ENCODE measurements around the gene LARP4B.

LARP4B gene

DNA sequence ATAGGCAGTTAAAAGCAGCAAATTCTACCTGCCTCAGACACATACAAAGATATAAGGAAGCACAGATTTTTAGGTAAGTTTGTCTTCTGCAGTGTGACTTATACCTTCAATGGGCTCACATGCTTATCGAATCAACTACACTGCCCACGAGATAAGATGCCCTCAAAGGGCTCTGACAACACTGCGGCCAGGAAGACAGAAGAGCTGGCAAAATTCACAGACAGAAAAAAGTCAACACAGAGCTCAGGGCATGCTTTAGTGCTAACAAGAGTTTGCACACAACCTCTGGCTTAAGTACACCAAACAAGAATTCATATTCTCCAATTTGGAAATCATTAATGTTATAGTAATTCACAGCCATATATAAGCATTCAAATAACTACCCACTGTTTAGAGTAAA, 62.3 kb downstream of the LARP4B start:
- Histone ChIP-seq H3K27ac (ENCODE audit: low read depth, low read length) (no peak overlapping the region), H3K79me2 (ENCODE audit: control insufficient read depth, insufficient read depth, low read length, unreplicated experiment) (peaks cover 55% of the 10 kb centered on the region), H3K27me3 (ENCODE audit: insufficient read depth, low read length) (no peaks in the 10 kb centered on the region), H2AFZ (ENCODE audit: low read length, unreplicated experiment) (no peak overlapping the region), H3K36me3 (ENCODE audit: insufficient read depth, low read length) (peaks cover 19% of the 10 kb centered on the region), H3K4me3 (ENCODE audit: low read depth, low read length) (no peak overlapping the region), H3K4me1 (ENCODE audit: control insufficient read depth, insufficient read depth, low read length, unreplicated experiment) (no peaks in the 10 kb centered on the region)

DNA sequence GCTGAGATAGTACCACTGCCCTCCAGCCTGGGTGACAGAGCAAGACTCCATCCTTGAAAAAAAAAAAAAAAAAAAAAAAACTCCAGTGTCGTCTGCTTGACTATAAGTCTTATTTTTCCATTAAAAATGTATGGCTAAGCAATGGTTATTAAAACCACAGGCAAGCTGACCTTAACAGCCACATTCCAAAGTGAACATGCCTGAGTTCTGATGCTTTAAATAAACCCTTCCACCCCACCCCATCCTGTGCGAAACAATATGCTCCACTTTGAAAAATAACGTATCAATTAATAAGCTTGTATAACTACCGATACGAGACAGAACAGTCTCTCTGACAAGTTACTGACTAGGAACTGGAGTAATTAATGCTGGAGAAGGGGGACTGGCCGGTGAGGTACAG, 63.7 kb downstream of the LARP4B start:
- Histone ChIP-seq H2AFZ (ENCODE audit: low read length, unreplicated experiment) (no peak overlapping the region), H3K27me3 (ENCODE audit: insufficient read depth, low read length) (no peaks in the 10 kb centered on the region), H3K79me2 (ENCODE audit: control insufficient read depth, insufficient read depth, low read length, unreplicated experiment) (peaks cover 46% of the 10 kb centered on the region), H3K36me3 (ENCODE audit: insufficient read depth, low read length) (peaks cover 27% of the 10 kb centered on the region), H3K4me1 (ENCODE audit: control insufficient read depth, insufficient read depth, low read length, unreplicated experiment) (no peaks in the 10 kb centered on the region), H3K27ac (ENCODE audit: low read depth, low read length) (no peak overlapping the region), H3K4me3 (ENCODE audit: low read depth, low read length) (no peak overlapping the region)

DNA sequence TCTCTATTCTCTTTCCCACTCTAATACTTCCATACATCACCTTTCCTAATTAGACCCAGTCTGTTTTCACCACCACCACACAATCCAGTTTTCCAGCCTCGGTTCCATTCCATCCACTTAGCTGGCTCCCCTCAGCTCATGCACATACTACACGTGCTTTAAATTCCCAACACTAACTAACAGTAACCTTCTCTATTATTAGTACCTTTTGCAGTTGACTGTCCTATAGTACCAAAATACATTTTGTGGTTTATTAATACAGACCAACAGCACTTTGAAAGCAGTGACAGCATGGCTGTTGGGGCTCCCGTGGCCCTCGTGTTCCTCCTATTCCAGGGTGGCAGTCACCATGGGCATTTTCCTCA, 64.9 kb downstream of the LARP4B start:
- Histone ChIP-seq H2AFZ (ENCODE audit: low read length, unreplicated experiment) (no peak overlapping the region), H3K27me3 (ENCODE audit: insufficient read depth, low read length) (no peaks in the 10 kb centered on the region), H3K36me3 (ENCODE audit: insufficient read depth, low read length) (peaks cover 31% of the 10 kb centered on the region), H3K4me3 (ENCODE audit: low read depth, low read length) (no peak overlapping the region), H3K27ac (ENCODE audit: low read depth, low read length) (no peak overlapping the region), H3K79me2 (ENCODE audit: control insufficient read depth, insufficient read depth, low read length, unreplicated experiment) (peaks cover 38% of the 10 kb centered on the region), H3K4me1 (ENCODE audit: control insufficient read depth, insufficient read depth, low read length, unreplicated experiment) (no peaks in the 10 kb centered on the region)

DNA sequence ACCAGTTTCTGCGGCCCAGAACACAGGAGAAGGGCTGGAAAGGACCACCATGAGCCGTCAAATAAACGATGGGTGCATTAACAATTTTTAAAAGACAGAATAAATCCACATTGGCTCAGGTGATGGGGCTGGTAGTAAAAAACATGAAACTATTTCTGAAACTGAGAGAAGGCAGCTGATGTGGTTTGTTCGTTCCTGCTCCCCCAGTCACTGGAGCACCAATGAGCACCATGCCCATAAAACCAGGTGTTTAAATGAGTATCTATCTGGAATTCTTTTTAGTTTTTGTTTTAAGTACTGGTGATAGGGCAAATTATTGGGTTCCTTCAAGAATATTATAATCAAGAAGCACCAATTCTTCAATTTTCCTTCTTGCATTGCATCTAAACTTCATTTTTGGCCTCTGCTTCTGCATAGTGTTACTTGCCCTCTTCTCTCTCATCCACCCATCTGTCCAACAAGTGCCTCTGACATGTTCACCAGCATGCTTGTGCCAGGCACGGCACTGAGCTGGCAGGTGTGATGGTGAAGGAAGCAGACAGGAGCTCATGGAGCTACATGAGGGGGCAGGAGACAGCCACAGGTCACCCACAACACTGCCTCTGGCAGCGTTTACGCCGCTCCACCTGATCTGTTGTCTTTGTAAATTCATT, 65.5 kb downstream of the LARP4B start:
- peaks cover 31% of the 10 kb centered on the region for H3K36me3 ChIP-seq (ENCODE audit: insufficient read depth, low read length)
- H3K27me3 ChIP-seq (ENCODE audit: insufficient read depth, low read length) = no peaks in the 10 kb centered on the region
- no peak overlapping the region for H3K4me3 ChIP-seq (ENCODE audit: low read depth, low read length)
- H3K4me1 ChIP-seq (ENCODE audit: control insufficient read depth, insufficient read depth, low read length, unreplicated experiment) = no peaks in the 10 kb centered on the region
- no peak overlapping the region for H3K27ac ChIP-seq (ENCODE audit: low read depth, low read length)
- no peak overlapping the region for H2AFZ ChIP-seq (ENCODE audit: low read length, unreplicated experiment)
- H3K79me2 ChIP-seq (ENCODE audit: control insufficient read depth, insufficient read depth, low read length, unreplicated experiment) = peaks cover 36% of the 10 kb centered on the region

DNA sequence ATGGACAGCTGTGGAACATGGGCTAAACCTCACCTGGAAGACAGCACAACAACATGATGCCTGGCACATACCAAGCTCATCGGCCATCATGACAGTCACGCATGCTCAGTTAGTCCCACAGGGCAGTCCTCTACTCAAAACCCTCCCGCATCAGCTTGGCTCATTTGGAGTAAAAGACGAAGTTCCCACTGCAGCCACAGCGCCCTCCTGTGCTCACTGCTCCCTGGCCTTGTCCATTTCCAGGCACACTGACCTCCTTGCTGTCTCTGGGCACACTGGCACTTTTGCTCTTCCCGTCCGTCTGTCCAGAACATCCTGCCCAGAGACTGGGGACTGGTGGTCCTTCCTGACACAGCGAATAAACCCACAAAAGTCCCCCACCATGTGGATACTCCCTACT, 66.2 kb downstream of the LARP4B start:
- no peaks in the 10 kb centered on the region for H3K4me1 ChIP-seq (ENCODE audit: control insufficient read depth, insufficient read depth, low read length, unreplicated experiment)
- no peak overlapping the region for H3K4me3 ChIP-seq (ENCODE audit: low read depth, low read length)
- no peaks in the 10 kb centered on the region for H3K27me3 ChIP-seq (ENCODE audit: insufficient read depth, low read length)
- no peak overlapping the region for H3K27ac ChIP-seq (ENCODE audit: low read depth, low read length)
- peaks cover 35% of the 10 kb centered on the region for H3K79me2 ChIP-seq (ENCODE audit: control insufficient read depth, insufficient read depth, low read length, unreplicated experiment)
- no peak overlapping the region for H2AFZ ChIP-seq (ENCODE audit: low read length, unreplicated experiment)
- peaks cover 37% of the 10 kb centered on the region for H3K36me3 ChIP-seq (ENCODE audit: insufficient read depth, low read length)

DNA sequence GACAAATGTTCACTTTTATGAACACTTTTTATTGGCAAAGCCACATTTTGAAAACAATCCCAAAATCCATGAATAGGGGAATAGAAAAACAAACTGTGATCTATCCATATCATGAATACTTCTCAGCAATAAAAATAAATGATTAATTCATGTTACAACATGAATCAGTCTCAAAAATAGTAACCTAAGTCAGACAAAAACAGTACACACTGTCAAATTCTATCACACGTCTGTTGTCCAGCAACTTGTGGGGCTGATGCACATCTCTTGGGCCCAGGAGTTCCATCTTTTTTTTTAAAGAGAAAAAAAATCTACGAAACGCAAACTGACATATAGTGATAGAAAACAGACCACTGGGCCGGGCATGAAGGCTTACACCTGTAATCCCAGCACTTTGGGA, 71.0 kb downstream of the LARP4B start:
- Histone ChIP-seq H3K79me2 (ENCODE audit: control insufficient read depth, insufficient read depth, low read length, unreplicated experiment) (peaks cover 16% of the 10 kb centered on the region), H3K27me3 (ENCODE audit: insufficient read depth, low read length) (no peaks in the 10 kb centered on the region), H3K36me3 (ENCODE audit: insufficient read depth, low read length) (peaks cover 55% of the 10 kb centered on the region), H3K4me3 (ENCODE audit: low read depth, low read length) (no peak overlapping the region), H2AFZ (ENCODE audit: low read length, unreplicated experiment) (no peak overlapping the region), H3K27ac (ENCODE audit: low read depth, low read length) (no peak overlapping the region), H3K4me1 (ENCODE audit: control insufficient read depth, insufficient read depth, low read length, unreplicated experiment) (no peaks in the 10 kb centered on the region)

DNA sequence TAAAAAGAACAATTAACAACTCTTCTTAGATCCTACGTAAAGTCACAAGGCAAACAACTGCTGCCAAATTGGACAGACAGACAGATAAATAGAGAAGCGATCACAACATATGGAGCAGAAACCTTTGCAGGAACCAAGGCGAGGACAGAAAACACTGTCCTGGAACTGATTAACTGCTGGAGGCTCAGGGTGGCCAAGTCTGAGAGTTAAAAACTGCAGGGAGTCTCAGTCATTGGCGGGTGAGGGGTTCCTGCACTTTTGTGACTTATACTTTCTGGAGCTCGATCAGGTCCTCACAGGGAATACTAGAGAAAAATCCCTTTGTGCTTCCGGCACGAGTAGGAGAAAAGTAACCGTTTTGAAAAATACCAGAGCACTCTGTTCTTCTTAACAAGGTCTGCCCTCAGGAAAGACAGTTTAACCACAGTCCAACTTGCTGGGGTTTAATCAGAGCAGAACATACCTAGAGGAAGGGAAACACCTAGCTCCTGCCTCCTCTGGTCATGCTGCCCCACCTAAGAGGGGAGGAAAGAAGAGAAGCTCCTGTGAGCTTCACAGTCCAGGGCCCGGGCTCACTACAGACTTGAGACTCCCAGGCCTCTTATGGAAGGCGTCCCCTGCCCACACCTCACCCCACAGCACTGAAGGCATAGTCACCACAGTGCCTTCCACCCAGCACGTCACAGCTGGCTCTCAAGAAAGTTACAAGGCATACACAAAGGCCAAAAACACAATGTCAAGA, 74.9 kb downstream of the LARP4B start:
- Histone ChIP-seq H3K27ac (ENCODE audit: low read depth, low read length) (no peak overlapping the region), H3K4me3 (ENCODE audit: low read depth, low read length) (no peak overlapping the region), H2AFZ (ENCODE audit: low read length, unreplicated experiment) (no peak overlapping the region), H3K27me3 (ENCODE audit: insufficient read depth, low read length) (no peaks in the 10 kb centered on the region), H3K79me2 (ENCODE audit: control insufficient read depth, insufficient read depth, low read length, unreplicated experiment) (peaks cover 27% of the 10 kb centered on the region), H3K36me3 (ENCODE audit: insufficient read depth, low read length) (peaks cover 72% of the 10 kb centered on the region), H3K4me1 (ENCODE audit: control insufficient read depth, insufficient read depth, low read length, unreplicated experiment) (no peaks in the 10 kb centered on the region)

DNA sequence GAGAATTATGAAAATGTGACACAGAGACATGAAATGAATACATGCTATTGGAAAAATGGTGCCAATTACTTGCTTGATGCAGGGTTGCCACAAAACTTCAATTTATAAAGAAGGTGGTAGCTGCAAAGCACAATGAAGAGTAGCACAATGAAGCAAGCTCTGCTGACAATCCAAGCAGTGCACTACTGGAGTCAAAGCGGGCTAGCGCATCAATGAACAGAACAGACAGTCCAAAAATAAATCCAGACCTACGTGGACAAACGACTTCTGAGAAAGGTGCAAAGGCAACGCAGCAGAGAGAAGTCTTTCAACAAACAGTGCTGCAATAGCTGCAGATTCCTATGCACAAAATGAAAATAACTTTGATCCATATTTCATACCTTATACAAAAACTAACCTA, 75.8 kb downstream of the LARP4B start:
- H3K27ac ChIP-seq (ENCODE audit: low read depth, low read length) = no peak overlapping the region
- peaks cover 73% of the 10 kb centered on the region for H3K36me3 ChIP-seq (ENCODE audit: insufficient read depth, low read length)
- H3K4me3 ChIP-seq (ENCODE audit: low read depth, low read length) = no peak overlapping the region
- no peak overlapping the region for H2AFZ ChIP-seq (ENCODE audit: low read length, unreplicated experiment)
- H3K79me2 ChIP-seq (ENCODE audit: control insufficient read depth, insufficient read depth, low read length, unreplicated experiment) = peaks cover 34% of the 10 kb centered on the region
- no peaks in the 10 kb centered on the region for H3K27me3 ChIP-seq (ENCODE audit: insufficient read depth, low read length)
- H3K4me1 ChIP-seq (ENCODE audit: control insufficient read depth, insufficient read depth, low read length, unreplicated experiment) = no peaks in the 10 kb centered on the region

DNA sequence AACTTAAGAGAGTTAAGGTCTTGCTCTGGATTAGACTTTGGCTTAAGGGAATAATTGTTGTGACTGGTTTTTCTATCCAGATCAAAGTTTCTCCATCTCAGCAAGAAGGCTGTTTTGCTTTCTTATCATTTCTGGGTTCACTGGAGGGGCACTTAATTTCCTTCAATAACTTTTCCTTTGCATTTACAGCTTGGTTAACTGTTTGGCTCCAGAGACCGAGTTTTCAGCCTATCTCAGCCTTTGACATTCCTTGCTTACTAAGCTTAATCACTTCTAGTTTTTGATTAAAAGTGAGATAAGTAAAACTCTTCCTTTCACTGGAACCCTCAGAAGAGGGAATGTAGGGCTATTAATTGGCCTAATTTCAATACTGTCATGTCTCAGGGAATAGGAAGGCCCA, 76.4 kb downstream of the LARP4B start:
- H3K4me3 ChIP-seq (ENCODE audit: low read depth, low read length) = no peak overlapping the region
- no peak overlapping the region for H2AFZ ChIP-seq (ENCODE audit: low read length, unreplicated experiment)
- no peak overlapping the region for H3K27ac ChIP-seq (ENCODE audit: low read depth, low read length)
- peaks cover 73% of the 10 kb centered on the region for H3K36me3 ChIP-seq (ENCODE audit: insufficient read depth, low read length)
- H3K79me2 ChIP-seq (ENCODE audit: control insufficient read depth, insufficient read depth, low read length, unreplicated experiment) = peaks cover 39% of the 10 kb centered on the region
- H3K27me3 ChIP-seq (ENCODE audit: insufficient read depth, low read length) = no peaks in the 10 kb centered on the region
- H3K4me1 ChIP-seq (ENCODE audit: control insufficient read depth, insufficient read depth, low read length, unreplicated experiment) = no peaks in the 10 kb centered on the region

DNA sequence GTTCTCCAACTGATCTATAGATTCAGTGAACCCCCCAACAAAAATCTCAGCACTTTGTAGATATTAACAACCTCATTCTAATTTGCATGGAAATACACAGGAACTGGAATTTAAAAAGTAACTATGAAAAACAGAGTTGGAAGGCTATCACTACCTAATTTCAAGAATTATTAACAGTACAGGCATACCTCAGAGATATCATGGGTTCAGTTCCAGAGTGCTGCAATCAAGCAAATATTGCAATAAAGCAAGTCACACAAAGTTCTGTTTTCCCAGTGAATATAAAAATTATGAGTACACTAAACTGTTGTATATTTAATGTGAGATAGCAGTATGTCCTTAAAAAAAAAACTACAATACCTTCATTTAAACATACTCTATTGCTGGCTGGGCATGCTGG, 78.5 kb downstream of the LARP4B start:
- Histone ChIP-seq H3K36me3 (ENCODE audit: insufficient read depth, low read length) (peaks cover 72% of the 10 kb centered on the region), H3K27ac (ENCODE audit: low read depth, low read length) (no peak overlapping the region), H3K79me2 (ENCODE audit: control insufficient read depth, insufficient read depth, low read length, unreplicated experiment) (peaks cover 50% of the 10 kb centered on the region), H3K27me3 (ENCODE audit: insufficient read depth, low read length) (no peaks in the 10 kb centered on the region), H2AFZ (ENCODE audit: low read length, unreplicated experiment) (no peak overlapping the region), H3K4me1 (ENCODE audit: control insufficient read depth, insufficient read depth, low read length, unreplicated experiment) (no peaks in the 10 kb centered on the region), H3K4me3 (ENCODE audit: low read depth, low read length) (no peak overlapping the region)

DNA sequence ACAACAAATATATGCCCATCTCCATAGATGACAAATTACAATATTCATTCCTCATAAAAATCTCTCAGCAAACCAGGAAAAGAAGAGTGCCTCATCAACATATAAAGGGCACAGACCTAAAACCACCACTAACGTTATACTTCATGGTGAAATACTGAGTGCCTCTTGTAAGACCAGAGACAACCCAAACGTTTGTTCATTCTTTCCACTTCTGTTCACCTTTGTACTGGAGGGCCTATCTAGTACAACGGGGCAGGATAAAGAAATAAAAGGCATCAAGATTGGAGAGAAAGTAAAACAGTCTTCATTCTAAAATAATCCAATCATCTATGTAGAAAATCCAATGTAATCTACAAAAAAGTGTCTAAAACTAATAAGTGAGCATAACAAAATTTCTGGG, 79.1 kb downstream of the LARP4B start:
- peaks cover 54% of the 10 kb centered on the region for H3K79me2 ChIP-seq (ENCODE audit: control insufficient read depth, insufficient read depth, low read length, unreplicated experiment)
- H3K4me3 ChIP-seq (ENCODE audit: low read depth, low read length) = no peak overlapping the region
- H2AFZ ChIP-seq (ENCODE audit: low read length, unreplicated experiment) = no peak overlapping the region
- no peak overlapping the region for H3K27ac ChIP-seq (ENCODE audit: low read depth, low read length)
- no peaks in the 10 kb centered on the region for H3K27me3 ChIP-seq (ENCODE audit: insufficient read depth, low read length)
- peaks cover 70% of the 10 kb centered on the region for H3K36me3 ChIP-seq (ENCODE audit: insufficient read depth, low read length)
- H3K4me1 ChIP-seq (ENCODE audit: control insufficient read depth, insufficient read depth, low read length, unreplicated experiment) = no peaks in the 10 kb centered on the region
